Mesenchymal stem cell (in vitro differentiated cells and primary cell): Measurements from ENCODE around the gene SPCS1.

Experiments
- DNase-seq: peaks from one replicate; pipeline ENCODE4 v3.0.0-alpha.2; 2013
- H2AFZ ChIP-seq: one replicate; pipeline ENCODE4 v1.6.1; 2013; ENCODE audit warnings: low read depth, mild to moderate bottlenecking, control low read depth, inconsistent platforms, low read length, moderate library complexity
- H2AK5ac ChIP-seq: 2 replicates; pipeline ENCODE4 v1.6.1; 2013; ENCODE audit warnings: low read length, moderate library complexity, mild to moderate bottlenecking, inconsistent platforms; ENCODE audit not compliant: severe bottlenecking
- H2BK120ac ChIP-seq: one replicate; pipeline ENCODE4 v1.6.1; 2013; ENCODE audit warnings: low read depth, mild to moderate bottlenecking, inconsistent platforms, low read length, moderate library complexity
- H2BK12ac ChIP-seq, 2 experiments: one replicate each; pipeline ENCODE4 v1.6.1; 2013; ENCODE audit warnings: inconsistent platforms in 2 of 2, low read length in 2 of 2, mild to moderate bottlenecking in 2 of 2, moderate library complexity in 2 of 2, control low read depth in 1 of 2
- H2BK15ac ChIP-seq: one replicate; pipeline ENCODE4 v1.6.1; 2013; ENCODE audit warnings: mild to moderate bottlenecking, low read depth, inconsistent platforms; ENCODE audit not compliant: poor library complexity, severe bottlenecking
- H2BK5ac ChIP-seq: 2 replicates; pipeline ENCODE4 v1.6.1; 2013; ENCODE audit warnings: low read depth, mild to moderate bottlenecking, low read length, control low read depth, inconsistent platforms; ENCODE audit not compliant: poor library complexity, severe bottlenecking
- H3K14ac ChIP-seq, 2 experiments: one replicate each; pipeline ENCODE4 v1.6.1; 2013; ENCODE audit warnings: inconsistent platforms in 2 of 2, low read length in 2 of 2, control low read depth in 1 of 2, mild to moderate bottlenecking in 1 of 2, moderate library complexity in 1 of 2
- H3K18ac ChIP-seq, 2 experiments: one replicate each; pipeline ENCODE4 v1.6.1; 2013; ENCODE audit warnings: inconsistent platforms in 2 of 2, low read length in 2 of 2, control low read depth in 1 of 2, low read depth in 1 of 2, mild to moderate bottlenecking in 1 of 2
- H3K23ac ChIP-seq, 2 experiments: one replicate each; pipeline ENCODE4 v1.6.1; 2013; ENCODE audit warnings: inconsistent platforms in 2 of 2, low read length in 2 of 2, mild to moderate bottlenecking in 2 of 2, moderate library complexity in 2 of 2, control low read depth in 1 of 2
- H3K27ac ChIP-seq: 2 replicates; pipeline ENCODE4 v1.5.1; 2013; ENCODE audit warnings: mild to moderate bottlenecking, moderate library complexity, low read length, control low read depth, inconsistent platforms; ENCODE audit not compliant: poor library complexity, severe bottlenecking
- H3K27me3 ChIP-seq, 2 experiments: 2 replicates each; pipeline versions ENCODE4 v1.6.1 to v1.7.0; 2013; ENCODE audit warnings: low read length in 2 of 2, mild to moderate bottlenecking in 2 of 2, moderate library complexity in 2 of 2, control low read depth in 1 of 2, inconsistent platforms in 1 of 2; ENCODE audit not compliant: control insufficient read depth in 1 of 2, insufficient read depth in 1 of 2
- H3K36me3 ChIP-seq, 2 experiments: 2 replicates each; pipeline versions ENCODE4 v1.6.1 to v1.7.0; 2013; ENCODE audit warnings: low read length in 2 of 2, control low read depth in 1 of 2, inconsistent platforms in 1 of 2, low read depth in 1 of 2, mild to moderate bottlenecking in 1 of 2; ENCODE audit not compliant: insufficient read depth in 2 of 2, control insufficient read depth in 1 of 2
- H3K4ac ChIP-seq, 2 experiments: one replicate each; pipeline ENCODE4 v1.6.1; 2013; ENCODE audit warnings: inconsistent platforms in 2 of 2, low read length in 2 of 2, mild to moderate bottlenecking in 2 of 2, moderate library complexity in 2 of 2, control low read depth in 1 of 2, low read depth in 1 of 2
- H3K4me1 ChIP-seq: 2 replicates; pipeline ENCODE4 v1.6.1; 2013; ENCODE audit warnings: low read depth, low read length, control low read depth; ENCODE audit not compliant: control insufficient read depth, insufficient read depth
- H3K4me2 ChIP-seq: 2 replicates; pipeline ENCODE4 v1.6.1; 2013; ENCODE audit warnings: low read length, mild to moderate bottlenecking, inconsistent platforms; ENCODE audit not compliant: poor library complexity, severe bottlenecking
- H3K4me3 ChIP-seq, 2 experiments: 2 replicates each; pipeline versions ENCODE4 v1.5.1 to v1.7.0; 2013; ENCODE audit warnings: low read length in 2 of 2, mild to moderate bottlenecking in 2 of 2, control low read depth in 1 of 2, low read depth in 1 of 2; ENCODE audit not compliant: insufficient read depth in 1 of 2
- H3K79me1 ChIP-seq: replicated peaks from 2 replicates; pipeline ENCODE4 v1.6.1; 2013; ENCODE audit warnings: mild to moderate bottlenecking, control low read depth, low read length, inconsistent platforms; ENCODE audit not compliant: poor library complexity, severe bottlenecking
- H3K9ac ChIP-seq: 2 replicates; pipeline ENCODE4 v1.7.0; 2013; ENCODE audit warnings: mild to moderate bottlenecking, low read length, moderate library complexity
- H3K9me3 ChIP-seq: 2 replicates; pipeline ENCODE4 v1.7.0; 2013; ENCODE audit warnings: mild to moderate bottlenecking, low read length; ENCODE audit not compliant: control insufficient read depth
- H4K8ac ChIP-seq: one replicate; pipeline ENCODE4 v1.6.1; 2013; ENCODE audit warnings: inconsistent platforms, mild to moderate bottlenecking, low read length, moderate library complexity
- H4K91ac ChIP-seq: one replicate; pipeline ENCODE4 v1.6.1; 2013; ENCODE audit warnings: mild to moderate bottlenecking, low read length, inconsistent platforms
- WGBS: methylation state at CpG from one replicate; pipeline ENCODE4 v1.1.7; 2013; ENCODE audit warnings: mixed read lengths; 5-methylcytosine and 5-hydroxymethylcytosine counted together

Gene SPCS1

DNA sequence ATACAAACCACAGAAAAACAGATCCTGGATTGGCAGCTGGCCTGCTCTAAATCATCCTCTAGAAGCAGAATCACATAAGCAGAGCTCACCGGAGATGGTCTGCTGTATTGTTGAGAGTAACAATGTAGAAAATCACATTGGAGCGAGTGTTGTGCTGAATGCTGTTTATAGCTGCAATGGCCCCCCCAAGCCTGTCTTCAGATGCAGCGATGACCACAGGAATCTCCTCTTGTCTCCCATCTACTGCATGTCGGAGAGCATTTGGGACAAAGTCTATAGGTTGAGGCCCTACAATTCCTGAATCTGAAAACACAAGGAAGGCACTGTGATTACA is 8.3 kb upstream of the SPCS1 start:
- no peak for DNase-seq
- H2AK5ac ChIP-seq = no peak overlapping the region
- H3K4me3 ChIP-seq = no peak overlapping the region
- H3K18ac ChIP-seq = no peak overlapping the region
- H2BK15ac ChIP-seq = no peak overlapping the region
- peak overlapping the region; percentile 47 for H3K9ac ChIP-seq
- peak overlapping the region; percentile 2 for H4K8ac ChIP-seq
- H3K23ac ChIP-seq = no peak overlapping the region
- H2BK5ac ChIP-seq = no peak overlapping the region
- no peak overlapping the region for H3K4me2 ChIP-seq
- no peak overlapping the region for H2BK12ac ChIP-seq
- no peaks in the 10 kb centered on the region for H3K9me3 ChIP-seq
- peaks cover 12% of the 10 kb centered on the region for H3K79me1 ChIP-seq
- H4K91ac ChIP-seq = no peak overlapping the region
- H3K4ac ChIP-seq = no peak overlapping the region
- no peak overlapping the region for H2BK120ac ChIP-seq
- no peaks in the 10 kb centered on the region for H3K27me3 ChIP-seq
- H3K14ac ChIP-seq = no peak overlapping the region
- peaks cover 9 to 78% of the 10 kb centered on the region in 2 experiments for H3K36me3 ChIP-seq
- 98% methylated on average over 2 of the region's 4 CpGs for WGBS
- peaks cover 3% of the 10 kb centered on the region for H3K4me1 ChIP-seq
- peak overlapping the region; percentile 10 for H3K27ac ChIP-seq
- H2AFZ ChIP-seq = no peak overlapping the region

- Histone ChIP-seq H3K9ac (peak overlapping the region; percentile 97), H3K4me3 (peak overlapping the region in 1 of 2 experiments; percentile 95), H2BK15ac (no peak overlapping the region), H2AFZ (no peak overlapping the region), H3K9me3 (no peaks in the 10 kb centered on the region), H3K27ac (no peak overlapping the region), H3K4me1 (peaks cover 9% of the 10 kb centered on the region), H2BK5ac (no peak overlapping the region), H3K4me2 (no peak overlapping the region), H4K8ac (no peak overlapping the region), H2BK12ac (no peak overlapping the region), H3K27me3 (no peaks in the 10 kb centered on the region), H3K18ac (no peak overlapping the region), H3K36me3 (peaks cover 0 to 30% of the 10 kb centered on the region in 2 experiments), H3K23ac (no peak overlapping the region), H2AK5ac (no peak overlapping the region), H2BK120ac (no peak overlapping the region), H3K79me1 (peaks cover 5% of the 10 kb centered on the region), H4K91ac (no peak overlapping the region), H3K4ac (peak overlapping the region in 1 of 2 experiments; percentile 38), H3K14ac (no peak overlapping the region)
- WGBS = 90% methylated on average over 2 of the region's 7 CpGs
- DNase-seq = no peak
These were observed 2.6 kb upstream of the SPCS1 start for GRCh38 chr3:52703341-52703740.

DNA sequence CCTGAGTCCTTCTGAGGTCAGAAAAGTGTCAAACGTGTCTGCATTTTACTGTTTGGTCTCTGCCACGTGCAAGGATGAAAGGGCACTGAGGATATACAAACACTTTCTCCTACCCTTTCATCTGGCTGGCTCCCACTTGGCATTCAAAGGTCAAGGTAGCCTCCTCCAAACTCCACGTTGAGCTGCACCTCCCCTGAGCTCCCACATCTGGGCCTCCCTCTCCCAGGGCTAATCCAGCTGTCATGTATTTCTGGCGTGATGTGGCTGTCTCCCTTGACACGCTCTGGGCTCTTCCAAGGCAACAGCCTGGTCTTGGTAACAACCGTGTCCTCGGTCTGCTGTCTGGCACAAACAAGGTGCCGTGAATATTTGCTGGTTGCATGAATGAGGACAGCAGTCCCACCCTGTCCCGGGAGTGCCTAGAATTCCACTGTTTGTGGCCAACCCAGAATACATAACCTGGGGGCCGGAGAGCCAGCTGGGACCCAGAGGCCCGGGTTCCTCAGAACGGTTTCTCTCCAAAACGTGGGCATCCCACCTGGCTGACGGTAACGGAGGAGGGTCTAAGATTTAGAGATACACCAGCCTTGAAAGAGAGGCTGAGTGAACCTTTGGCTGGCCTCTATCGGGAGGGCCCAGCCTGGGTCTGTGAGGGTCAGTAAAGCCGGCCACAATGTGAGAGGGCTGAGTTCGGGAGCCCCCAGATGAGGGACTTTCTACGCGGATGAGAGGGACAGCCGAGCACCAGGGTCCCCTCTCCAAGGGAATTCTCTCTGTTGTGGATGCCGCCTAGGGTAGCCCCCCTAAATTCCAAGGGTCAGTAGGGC is 1.1 kb upstream of the SPCS1 start:
- peaks cover 6% of the 10 kb centered on the region for H3K79me1 ChIP-seq
- H3K27me3 ChIP-seq = no peaks in the 10 kb centered on the region
- WGBS = 5% methylated on average over 22 of the region's 22 CpGs
- H3K14ac ChIP-seq = peak overlapping the region; percentile 2 to 76
- H3K9ac ChIP-seq = peak overlapping the region; percentile 97
- H3K27ac ChIP-seq = peak overlapping the region; percentile 80
- DNase-seq = peak; percentile 74
- peak overlapping the region; percentile 99 for H4K8ac ChIP-seq
- peak overlapping the region; percentile 68 for H2AK5ac ChIP-seq
- H3K9me3 ChIP-seq = no peaks in the 10 kb centered on the region
- peak overlapping the region; percentile 99 for H4K91ac ChIP-seq
- peak overlapping the region; percentile 96 to 98 for H3K18ac ChIP-seq
- H3K23ac ChIP-seq = no peak overlapping the region
- H3K4ac ChIP-seq = peak overlapping the region; percentile 81 to 92
- H2BK12ac ChIP-seq = peak overlapping the region in 1 of 2 experiments; percentile 38
- H2BK120ac ChIP-seq = peak overlapping the region; percentile 92
- peaks cover 9% of the 10 kb centered on the region for H3K4me1 ChIP-seq
- H3K4me3 ChIP-seq = peak overlapping the region; percentile 82 to 95
- peak overlapping the region; percentile 66 for H3K4me2 ChIP-seq
- H3K36me3 ChIP-seq = peaks cover 0 to 34% of the 10 kb centered on the region in 2 experiments
- peak overlapping the region; percentile 96 for H2BK5ac ChIP-seq
- peak overlapping the region; percentile 99 for H2AFZ ChIP-seq
- peak overlapping the region; percentile 97 for H2BK15ac ChIP-seq

DNA sequence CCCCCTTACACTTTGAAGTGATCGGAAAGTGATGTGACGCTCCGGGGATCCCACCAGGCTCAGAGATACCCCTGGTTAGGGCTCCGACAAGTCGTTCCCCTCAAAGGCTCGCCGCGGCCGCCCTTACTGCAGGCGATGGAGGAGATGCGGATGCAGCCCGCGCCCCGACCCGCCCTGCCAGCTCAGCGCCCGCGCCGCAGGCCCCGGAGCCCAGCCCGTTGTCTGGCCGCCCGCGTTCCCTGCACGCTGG is 543 bp upstream of the SPCS1 start:
- WGBS = 0% methylated on average over 22 of the region's 25 CpGs
- H3K14ac ChIP-seq = peak overlapping the region; percentile 76 to 99

More for the DNA sequence above, 543 bp upstream of the SPCS1 start:
- Histone ChIP-seq H3K9ac (peak overlapping the region; percentile 97), H3K36me3 (peaks cover under 1 to 30% of the 10 kb centered on the region in 2 experiments), H3K4me2 (peak overlapping the region; percentile 66), H2AFZ (peak overlapping the region; percentile 99), H3K18ac (peak overlapping the region; percentile 96 to 98), H3K9me3 (no peaks in the 10 kb centered on the region), H2BK120ac (peak overlapping the region; percentile 92), H4K91ac (peak overlapping the region; percentile 99), H2BK12ac (no peak overlapping the region), H2AK5ac (peak overlapping the region; percentile 68), H2BK5ac (peak overlapping the region; percentile 96), H4K8ac (peak overlapping the region; percentile 99), H3K27ac (peak overlapping the region; percentile 80), H3K79me1 (peaks cover 4% of the 10 kb centered on the region), H2BK15ac (peak overlapping the region; percentile 97), H3K4ac (peak overlapping the region; percentile 81 to 92), H3K4me3 (peak overlapping the region; percentile 82 to 95), H3K4me1 (peaks cover 9% of the 10 kb centered on the region), H3K27me3 (no peaks in the 10 kb centered on the region), H3K23ac (peak overlapping the region in 1 of 2 experiments; percentile 97)
- no peak for DNase-seq
